Activated CD4-positive, alpha-beta T cell treated with anti-CD3 and anti-CD28 coated beads for 24 hours (primary cell): Measurements from ENCODE around the gene SLC41A3.
A peak's percentile ranks its signal among the peaks of the same experiment; 100 is the strongest.
"Not testable (repeated sequence)": the region's sequence is repeated elsewhere in the genome, so short reads cannot be mapped to it uniquely, and the experiment has no call there.

ENCODE experiments used
- DNase-seq, 2 donors: peaks; one replicate each; pipeline ENCODE4 v3.0.0-alpha.2; 2020; ENCODE audit warnings: low read depth in 2 of 2

The SLC41A3 gene

DNA sequence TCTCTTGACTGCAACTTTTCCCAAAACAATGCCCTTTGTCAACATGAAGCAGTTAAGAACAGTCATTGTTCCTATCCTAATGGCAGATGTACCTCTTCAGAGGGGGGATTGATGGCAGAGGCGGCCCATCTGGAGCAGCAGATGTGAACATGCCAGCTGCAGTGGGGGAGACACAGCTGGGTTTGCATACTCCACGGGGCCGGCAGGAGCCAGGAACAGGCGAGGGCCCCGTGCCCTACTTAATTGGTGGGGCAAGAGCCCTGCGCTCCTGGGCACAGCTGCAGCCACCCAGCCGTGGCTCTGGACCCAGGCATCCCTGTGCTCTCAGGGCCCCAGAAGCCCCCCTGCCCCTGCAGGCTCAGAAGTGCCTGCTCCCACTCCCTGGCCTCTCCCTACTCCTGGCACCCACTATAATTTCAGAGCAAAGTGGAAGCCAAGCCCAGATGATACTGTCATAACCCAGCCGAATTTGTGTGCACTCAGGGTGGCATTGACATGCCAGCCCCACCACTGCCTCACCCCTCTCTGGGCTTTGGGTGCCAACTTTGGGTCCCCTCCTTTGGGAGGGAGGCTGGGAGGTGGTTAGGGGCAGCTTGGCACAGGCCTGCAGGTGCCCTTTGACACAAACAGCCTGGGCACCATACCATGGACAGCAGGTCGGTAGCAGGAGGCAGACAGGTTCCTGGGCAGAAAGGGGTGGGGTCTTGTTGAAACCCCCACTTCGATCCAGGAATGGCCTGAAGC lies 80.3 kb downstream of the SLC41A3 start:
- no peak for DNase-seq

DNA sequence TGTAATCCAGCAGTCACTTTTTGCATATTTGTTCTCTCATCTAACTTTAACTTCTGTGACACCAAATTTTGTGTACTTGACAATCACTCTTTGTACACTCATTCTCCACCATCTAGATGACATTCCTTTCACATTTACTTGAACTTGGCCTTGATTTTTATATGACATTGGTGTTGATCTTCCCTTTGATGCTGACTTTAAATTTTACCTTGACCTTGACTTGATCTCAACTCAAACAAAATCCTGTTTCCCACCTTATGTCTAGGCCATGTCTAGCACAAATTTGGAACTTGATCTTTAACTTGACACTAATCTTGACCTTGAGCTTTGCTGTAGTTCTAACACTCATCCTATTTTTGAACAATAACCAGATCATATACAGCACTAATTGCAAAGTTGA lies 81.7 kb downstream of the SLC41A3 start:
- no peak for DNase-seq

DNA sequence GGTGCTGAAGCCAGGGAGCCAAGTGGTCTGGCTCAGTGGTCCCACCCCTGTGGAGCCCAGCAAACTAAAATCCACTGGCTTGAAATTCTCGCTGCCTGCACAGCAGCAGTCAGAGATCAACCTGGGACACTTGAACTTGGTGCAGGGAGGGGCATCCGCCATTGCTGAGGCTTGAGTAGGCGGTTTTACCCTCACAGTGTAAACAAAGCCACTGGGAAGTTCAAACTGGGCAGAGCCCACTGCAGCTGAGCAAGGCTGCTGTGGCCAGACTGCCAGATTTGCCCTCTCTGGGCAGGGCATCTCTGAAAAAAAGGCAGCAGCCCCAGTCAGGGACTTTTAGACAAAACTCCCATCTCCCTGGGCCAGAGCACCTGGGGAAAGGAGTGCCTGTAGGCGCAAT lies 87.2 kb downstream of the SLC41A3 start:
- not testable (repeated sequence) for DNase-seq

DNA sequence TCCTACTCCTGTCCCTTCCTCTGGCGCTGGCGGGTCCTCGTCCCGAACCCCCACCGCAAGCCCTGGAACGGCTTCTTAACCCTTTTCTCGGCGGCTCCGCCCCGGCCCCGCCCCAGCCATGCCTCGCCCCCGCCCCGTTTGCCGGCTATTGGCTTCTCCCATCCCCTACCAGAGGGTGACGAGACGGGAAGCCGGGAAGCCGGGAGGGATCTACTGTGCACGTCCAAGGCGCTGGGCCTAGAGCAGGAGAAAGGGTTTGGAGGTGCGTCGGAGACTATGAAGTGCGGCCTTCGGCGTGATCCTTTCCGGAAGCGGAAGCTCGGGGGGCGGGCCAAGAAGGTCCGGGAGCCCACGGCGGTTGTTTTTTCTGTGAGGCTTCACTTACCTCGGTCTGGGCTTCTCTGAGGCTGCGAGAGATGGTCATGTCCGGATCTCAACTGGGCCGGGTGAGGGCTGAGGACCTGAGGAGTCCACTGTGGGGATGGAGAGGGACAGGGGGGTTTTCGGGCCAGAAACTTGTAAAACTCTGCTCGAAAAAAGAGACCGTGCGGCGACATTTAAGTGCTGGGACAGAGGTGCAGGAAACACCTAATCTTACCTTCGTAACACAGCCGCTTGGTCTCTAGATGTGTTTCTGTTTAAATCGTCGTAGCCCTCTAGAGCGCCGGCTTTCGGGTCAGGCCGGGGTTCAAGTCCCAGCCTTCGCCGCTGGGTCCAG lies 93.5 kb downstream of the SLC41A3 start:
- DNase-seq, result peak; percentile 29 to 66

DNA sequence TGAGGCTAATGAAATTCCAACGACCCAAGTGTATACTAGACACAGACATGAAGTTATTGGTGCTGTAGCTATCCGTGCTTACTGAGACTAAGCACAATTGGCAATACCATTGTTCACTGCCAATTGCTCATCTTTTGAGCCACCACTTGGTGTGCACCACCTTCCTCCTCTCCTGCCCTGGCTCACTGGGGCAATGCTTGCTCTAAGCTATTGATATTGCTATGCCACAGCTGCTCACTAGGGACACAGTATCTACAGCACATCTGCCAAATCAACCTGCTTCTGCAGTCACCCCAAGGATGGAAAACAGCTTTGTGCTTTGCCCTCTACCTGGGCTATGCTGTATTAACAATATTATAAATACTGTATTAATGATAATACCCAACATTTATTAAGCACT lies 99.0 kb downstream of the SLC41A3 start:
- DNase-seq, result not testable (repeated sequence)

DNA sequence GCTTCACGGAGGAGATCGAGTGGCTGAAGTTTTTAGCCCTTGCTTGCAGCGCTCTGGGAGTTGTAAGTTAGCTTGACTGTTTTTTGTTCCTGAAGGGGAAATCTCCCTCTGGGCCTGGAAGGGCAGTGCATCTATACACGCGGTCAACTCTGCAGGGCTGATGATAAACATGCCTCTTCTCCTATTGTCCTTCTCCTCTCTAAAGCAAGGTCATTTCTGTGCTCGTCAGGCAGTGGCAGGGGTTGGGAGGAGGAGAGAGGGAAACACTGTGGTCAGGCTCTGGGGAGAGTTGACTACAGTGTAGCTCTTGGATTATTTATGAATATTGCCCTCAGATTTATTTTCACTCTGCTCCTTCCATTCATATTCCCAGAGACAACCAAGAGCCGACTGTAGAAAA lies 106.8 kb downstream of the SLC41A3 start:
- DNase-seq, result not testable (repeated sequence)

DNA sequence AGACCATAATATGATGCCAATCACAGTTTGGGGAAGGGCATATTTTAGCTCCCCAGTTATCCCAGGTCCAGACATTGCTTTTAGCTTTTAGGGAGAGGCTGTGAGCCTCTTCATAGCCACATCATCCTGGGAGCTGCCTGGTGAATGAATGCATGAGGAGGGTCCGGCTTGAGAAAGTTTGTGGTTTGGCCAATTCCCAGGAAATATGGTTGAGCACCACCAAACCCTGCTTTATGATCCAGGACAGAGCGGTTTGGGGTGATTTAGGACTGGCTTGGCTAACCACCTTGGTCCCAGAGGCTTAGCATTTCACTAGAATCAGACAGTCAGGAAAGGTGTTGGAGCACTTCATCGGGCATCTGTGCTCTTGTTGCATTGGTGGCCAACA lies 107.9 kb downstream of the SLC41A3 start:
- not testable (repeated sequence) for DNase-seq

DNA sequence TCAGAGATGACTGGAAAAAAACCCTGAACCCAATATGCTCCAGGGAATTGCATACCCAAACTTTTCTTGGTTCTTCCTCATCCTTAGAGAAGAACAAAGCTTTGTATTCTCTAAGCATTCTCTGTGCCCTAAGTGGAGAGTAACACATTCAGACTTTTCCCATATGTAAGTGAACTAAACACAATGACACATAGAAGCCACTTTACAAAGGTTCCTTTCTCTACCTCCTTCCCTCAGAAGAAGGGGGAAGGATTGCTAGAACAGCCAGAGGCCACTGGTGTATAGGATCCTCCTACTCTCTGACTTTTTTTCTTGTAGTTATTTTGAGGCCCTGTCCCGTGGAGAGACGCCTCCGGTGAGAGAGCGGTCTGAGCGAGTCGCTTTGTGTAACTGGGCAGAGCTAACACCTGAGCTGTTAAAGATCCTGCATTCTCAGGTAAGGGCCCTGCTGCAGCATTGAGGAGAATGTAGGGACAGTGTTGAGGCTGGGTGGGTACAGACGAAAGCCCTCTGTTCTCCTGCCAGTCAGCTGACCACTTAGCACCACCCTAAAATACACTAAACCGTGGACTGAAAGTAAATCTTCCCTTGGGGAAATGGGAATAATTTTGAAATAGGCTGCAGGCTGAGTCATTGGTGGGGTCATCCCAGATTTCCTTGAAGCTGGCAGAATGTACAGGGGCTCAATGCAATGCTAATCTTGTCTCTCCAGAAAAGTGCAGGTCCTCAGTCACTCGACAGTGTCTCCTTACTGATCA lies 108.5 kb downstream of the SLC41A3 start:
- DNase-seq, result not testable (repeated sequence)

DNA sequence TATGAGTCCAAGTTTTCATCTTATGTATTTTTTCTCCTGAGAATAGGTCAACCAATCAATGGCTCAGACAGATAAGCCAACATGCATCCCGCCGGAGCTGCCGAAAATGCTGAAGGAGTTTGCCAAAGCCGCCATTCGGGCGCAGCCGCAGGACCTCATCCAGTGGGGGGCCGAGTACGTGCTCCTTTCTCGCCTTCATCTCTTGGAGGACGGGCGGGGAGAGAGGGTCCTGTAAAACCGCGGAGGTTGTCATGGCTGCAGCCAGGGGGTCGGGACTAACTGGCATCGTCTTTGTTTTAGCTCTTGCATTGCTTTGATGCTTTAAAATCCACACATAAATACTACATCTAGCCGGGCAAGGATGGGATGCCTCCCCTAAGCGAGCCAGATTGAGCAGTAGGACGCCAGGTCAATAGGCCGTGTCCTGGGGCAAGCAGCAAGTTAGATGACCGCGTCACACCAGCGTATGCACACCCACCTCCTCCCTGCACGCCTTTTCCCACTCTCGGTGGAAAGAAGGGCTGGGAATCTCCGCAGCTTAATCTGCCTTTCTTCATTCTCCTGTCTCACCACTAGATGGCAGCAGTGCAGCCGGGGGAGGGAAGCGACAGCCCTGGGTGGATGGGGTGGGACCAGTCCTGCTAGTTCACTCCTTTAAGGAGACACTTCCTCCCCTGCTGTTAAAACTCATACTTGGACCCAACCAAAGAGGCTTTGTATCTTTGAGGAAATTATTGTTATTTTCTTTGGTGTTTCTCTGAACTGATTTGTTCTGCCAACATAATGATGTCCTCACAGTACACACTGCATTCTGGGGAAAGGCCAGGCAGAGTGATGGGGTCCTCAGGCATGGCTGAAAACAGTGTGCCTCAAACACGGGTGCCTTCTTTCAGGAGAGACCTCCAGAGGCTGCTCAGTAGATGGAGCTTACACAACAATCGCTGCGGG lies 111.7 kb downstream of the SLC41A3 start:
- DNase-seq, result peak in 1 of 2 donors; percentile 8

DNA sequence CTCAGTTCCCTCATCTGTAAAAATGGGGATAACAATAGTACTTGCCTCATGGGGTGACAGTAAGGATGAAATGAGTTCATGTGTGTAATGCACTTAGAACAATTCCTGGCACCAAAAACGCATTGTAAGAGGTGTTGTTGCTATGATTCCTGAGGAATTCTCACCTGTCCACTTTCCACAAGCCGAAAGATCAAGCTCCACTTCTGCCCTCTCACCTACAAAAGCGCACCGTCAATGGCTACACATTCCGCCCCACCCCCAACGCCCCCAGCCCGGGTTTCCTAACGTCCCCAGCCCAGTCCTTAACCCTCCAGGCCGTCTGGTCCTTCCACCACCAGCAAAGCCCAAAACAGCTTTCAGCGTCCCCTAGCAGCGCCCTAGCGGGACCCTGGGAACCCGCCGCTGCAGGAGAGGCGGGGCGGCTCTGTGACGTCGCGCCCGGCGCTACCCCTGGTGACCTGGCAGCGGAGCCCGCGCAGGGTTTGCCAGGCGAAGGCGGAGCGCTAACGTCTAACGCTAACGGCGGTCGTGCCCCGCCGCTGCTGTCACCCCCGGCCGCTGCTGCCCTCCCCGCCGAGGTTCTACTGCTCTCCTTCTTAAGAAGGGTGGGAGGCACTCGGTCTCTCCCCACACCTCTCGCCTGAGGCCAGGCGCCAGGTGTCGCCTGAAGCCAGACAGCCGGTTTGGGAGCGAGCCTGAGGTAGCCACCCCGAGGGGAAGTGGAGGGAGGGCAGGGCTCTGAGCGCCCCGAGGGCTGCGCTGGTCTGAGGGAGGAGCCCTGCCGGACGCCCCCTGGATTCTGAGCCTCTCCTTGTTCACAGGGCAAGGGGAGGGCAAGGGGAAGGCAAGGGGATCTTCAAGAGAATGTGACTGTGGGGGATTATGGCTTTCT lies 115.0 kb downstream of the SLC41A3 start, which contains the start of gene ROPN1B:
Gene ROPN1B (plus strand): TSS at position 478 of the 892 bp plus-strand sequence. CDS start 2,877 bp downstream, outside the sequence.
- DNase-seq, result not testable (repeated sequence)

DNA sequence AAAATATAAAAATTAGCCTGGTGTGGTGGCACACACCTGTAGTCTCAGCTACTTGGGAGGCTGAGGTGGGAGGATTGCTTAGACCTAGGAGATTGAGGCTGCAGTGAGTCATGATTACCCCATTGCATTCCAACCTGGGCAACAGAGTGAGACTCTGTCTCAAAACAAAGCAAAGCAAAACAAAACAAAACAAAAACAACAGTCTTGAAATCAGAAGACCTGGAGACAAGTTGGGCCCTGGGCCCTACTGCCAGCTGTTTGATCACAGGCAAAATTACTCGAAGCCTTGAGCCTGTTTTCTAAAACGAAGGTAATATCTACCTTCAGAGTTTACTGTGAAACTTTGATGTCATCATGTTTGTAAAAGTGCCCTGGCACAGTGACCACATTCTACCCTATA lies 115.8 kb downstream of the SLC41A3 start:
- DNase-seq, result not testable (repeated sequence)

DNA sequence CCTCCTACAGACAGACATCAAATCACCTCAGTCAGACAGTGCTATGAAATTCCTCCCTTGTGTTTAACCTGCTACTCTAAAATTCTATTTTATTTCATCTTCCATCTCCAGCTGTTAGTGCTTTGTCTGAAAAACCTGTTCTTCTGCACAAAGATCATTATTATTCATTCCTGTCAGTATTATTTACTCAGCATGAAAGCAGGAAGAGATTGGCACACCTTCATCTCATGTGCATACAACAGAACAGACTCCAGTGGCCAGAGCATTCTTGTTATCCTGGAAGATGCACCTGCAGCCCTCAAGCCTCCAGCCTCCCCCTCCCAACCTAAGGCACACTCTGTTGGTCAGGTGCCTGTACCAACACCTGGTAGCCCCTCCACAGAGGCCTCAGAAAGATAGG lies 116.8 kb downstream of the SLC41A3 start:
- no peak for DNase-seq

DNA sequence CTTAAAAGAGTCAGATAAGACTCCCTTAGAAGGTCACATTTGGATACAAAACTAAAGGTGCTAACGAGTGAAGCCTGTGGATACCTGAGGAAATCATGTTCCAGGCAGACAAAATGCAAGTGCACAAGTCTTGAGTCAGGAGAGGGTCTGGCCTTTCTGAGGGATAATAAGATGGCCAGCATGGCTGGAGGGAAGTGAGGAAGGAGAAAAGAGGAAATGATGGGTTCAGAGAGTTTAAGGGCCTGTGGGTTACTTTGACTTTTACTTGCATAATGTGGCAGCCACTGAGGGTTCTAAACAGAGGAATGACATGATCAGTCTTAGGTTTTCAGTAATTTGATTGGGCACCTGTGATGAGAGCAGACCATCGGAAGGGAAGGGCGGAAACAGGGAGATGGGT lies 118.4 kb downstream of the SLC41A3 start:
- no peak for DNase-seq

DNA sequence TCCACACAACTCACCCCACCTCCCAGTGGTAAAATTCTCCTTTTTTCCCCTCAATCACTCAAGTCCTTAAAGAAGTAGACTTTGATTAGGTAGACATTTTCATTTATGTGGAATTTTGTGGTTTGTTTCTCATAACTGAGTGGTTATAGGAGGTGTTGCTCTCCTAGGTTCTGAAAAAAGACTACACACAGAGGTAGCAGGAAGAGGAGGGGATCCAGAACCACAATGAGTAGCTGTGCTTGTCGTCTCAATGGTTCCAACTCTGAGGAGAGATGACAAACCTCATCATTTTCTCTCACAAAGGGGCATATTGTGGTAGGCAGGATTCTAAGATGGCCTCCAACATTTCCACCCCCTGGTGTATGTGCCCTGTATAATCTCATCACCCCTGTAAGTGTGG lies 120.1 kb downstream of the SLC41A3 start:
- DNase-seq, result not testable (repeated sequence)

DNA sequence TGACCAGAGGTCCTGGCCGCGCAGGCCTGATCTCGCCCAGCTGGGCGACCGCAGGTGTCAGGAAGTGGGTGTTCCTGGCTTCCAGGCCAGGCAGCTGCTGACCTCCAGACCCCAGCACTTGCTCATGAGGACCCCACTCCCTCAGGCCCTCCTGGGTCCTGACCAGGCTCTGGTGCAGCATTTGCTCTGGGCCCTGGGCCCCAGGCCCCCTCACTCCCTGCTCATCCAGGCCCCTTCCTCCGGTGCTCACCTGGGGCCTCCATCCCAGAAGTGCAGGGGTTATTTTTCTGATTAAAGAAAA lies 122.7 kb downstream of the SLC41A3 start:
- no peak for DNase-seq

DNA sequence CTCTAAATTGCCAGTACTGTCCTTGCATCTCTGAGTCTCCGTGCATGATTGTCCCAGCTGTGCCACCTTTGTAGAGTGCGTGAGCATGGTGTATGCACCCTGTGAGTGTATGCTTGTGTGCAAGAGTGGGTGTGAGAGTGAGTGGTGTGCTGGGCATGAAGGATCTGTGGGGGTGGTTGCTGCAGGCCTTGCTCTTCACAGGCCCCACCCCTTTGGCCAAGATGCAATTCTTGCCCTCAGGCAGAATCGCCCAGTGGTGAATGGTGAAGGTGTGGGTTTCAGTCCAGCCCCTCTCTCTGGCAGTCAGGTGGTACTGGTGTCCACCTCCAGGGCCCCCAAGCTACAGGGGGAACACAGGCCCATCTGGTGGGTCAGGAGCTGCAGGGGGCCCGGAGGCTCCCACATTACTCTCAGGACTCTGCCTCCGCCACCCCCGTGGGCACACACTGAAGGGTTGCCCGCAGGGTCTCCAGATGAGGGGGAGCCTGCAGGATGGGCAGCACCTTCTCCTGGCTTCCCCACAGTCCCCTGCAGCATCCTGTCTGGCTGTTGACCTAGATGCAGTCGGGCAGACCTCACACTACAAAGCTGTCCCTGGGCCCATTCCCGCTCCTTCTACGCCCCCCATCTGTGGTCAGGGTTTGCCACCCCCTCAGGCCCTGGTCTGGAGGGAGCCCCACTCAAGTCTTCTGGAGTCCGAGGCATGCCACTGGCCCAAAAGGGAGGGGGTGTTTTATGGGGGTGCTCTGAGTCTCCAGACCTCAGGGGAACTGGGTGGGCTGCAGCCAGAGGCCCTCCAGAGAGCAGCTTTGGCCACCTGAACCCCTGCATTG lies 123.3 kb downstream of the SLC41A3 start:
- DNase-seq, result no peak

DNA sequence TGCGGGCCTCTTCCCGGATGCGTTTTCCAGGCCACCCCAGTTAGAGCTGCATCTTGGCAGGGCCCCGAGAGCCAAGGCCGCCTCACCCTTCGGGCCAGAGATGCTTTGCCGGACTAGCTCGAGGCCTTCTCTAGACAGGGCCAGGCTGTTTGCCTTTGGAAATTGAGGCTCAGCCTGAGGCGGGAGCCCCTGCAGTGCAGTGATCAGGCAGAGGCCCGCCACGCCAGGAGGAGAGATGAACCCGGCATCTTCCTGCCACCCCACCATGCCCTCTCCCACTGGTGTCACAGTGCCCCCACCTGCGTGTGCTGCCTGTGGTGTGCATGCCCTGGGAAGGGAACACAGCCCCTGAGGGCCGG lies 123.9 kb downstream of the SLC41A3 start:
- no peak for DNase-seq

DNA sequence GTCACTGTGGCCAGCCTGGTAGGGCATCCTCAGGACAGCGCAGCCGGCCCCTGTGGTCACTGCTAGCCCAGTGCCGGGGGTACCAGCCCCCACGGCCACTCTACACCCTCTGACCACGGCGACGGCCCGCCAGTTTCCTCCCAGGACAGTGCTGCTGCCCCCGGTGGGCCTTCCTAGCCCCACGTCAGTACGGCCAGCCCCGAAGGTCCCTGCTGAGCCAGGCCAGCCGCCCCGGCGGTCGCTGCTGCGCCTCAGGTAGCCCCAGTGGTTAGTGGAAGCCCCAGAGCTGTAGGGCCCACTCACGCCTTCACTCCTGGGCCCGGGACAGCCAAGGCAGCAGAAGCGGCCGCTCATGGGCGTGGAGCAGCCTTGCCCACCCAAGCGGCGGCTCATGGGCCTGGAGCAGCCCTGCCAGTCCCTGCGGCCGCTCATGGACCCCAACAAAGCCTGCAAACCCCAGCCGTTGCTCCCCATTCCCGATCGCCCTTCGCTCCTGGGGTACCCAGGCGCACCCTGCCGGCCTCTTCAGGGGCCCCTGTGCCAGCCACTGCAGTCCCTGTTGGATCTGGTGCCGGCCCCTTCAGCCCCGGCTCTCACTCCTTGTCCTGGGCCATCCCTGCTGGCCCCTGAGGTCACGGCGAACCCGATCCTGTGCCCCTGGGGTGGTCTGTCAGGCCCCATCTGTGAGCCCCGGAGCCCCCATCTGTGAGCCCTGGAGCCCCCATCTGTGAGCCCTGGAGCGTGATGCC lies 124.4 kb downstream of the SLC41A3 start:
- no peak for DNase-seq
